ENCODE results near the gene CYTIP.
"Not testable (repeated sequence)": the region's sequence is repeated elsewhere in the genome, so short reads cannot be mapped to it uniquely, and the experiment has no call there.

Gene CYTIP

DNA sequence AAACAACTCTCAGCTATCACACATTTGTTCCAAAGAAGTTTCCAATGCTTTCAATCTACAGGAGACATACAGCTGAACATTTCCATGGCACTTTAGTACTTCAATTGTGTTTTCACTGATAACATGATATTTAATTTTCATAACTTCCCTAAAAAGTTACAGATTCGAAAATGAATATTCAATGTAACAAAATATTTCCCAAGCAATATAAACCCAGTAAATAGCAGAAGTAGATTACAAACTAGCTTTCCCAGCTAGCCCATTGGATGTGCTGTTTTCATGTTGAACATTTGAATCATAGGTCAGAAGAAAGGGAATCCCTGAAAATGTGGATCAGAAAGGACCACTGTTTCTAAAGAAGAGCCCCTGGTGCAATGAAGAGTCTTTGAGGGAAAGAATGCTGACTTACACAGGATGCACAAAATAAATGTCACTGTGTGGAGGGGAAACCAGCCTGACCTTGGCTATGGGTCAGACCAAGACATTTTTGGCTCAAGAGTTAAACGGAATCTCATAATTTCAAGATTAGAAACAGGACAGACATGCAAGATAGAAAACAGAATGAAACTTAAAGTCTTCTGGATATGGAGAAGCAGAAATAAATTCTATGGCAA lies 22.5 kb downstream of the CYTIP start:
- DNase-seq = no peak

DNA sequence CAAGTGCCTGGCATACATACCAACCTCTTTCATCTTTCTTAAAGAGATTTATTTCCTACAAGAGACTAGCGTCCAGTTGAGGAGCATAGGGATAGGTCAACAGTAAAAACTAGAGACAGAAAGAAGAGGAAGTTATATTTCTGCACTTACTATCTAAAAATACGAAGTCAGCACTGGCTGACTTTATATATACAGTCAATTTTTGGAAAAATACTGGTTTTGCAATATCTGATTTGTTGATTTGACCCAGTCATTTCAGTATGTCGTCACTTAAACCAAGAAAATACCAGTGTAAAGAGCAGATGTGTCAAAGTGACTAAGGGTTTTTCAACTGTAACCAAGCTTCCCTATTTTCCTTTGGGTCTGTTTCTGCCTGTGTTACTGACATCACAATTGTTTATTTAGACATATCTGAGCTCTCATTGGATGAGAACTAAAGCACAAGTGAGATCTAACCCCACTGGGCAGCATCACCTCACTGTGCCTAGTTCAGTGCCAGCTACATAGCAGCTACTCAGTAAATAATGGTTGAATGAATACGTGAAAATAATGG lies 23.0 kb downstream of the CYTIP start:
- DNase-seq = no peak

DNA sequence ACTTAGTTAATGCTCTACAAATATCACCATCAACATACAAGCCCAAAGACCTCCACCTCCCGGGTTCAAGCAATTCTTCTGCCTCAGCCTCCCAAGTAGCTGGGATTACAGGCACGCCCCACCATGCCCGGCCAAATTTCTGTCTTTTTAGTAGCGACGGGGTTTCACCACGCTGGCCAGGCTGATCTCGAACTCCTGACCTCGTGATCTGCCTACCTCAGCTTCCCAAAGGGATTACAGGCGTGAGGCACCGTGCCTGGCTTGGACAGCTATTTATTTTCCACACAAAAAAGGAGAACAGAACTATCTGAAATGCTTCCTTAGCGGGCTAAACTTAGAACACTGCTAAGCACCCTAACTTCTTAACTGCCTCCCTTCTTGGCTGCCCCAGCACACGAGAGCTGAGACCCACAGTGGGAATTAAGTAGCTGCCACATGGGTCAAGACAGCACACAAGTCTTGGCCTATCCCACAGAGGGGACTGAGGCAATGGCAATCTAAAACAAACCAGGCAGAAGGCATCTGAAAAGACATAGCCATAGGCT lies 24.8 kb downstream of the CYTIP start:
- DNase-seq = no peak

DNA sequence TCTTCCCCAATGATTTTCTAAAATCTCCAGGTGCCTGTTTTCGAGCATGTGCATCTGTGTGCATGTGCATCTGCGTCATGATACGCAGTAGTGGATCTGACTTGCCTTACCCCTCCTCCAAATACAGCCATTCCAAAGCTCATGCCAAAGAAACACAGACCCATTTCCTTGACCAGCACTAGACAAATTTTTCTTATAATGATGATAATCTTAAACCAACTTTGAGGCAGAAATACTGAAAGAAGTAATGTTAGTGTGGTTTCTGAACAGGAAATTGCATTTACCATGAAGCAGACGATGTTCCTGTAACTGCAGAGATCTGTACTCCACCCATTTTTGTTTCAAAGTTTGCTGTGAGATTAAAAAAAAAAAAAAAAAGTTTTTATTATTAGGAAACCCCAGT lies 25.6 kb downstream of the CYTIP start:
- DNase-seq = no peak

DNA sequence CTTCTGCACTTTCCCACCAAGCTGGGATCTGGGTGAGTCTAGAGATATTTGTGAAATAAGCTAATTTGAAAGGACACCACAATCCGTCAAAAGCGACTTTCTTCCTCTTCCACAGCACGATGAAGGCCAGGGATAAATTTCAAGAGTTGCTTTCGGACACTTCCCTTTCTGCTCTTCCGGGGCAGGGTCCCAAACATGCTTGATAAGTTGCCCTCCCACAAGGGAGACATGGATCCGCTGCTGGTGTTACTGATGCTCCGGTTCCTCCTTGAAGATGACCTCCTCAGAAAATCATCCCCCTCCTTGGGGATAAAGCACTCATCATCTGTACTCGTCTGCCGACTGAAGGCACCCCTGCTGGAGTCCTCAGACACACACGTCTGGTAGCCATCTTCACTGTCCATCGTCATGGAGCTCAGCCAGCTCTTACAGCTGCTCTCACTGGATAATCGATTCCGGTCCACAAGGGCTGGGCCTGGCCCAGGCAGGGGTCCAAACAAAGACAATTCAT lies 28.2 kb downstream of the CYTIP start:
- no peak for DNase-seq

DNA sequence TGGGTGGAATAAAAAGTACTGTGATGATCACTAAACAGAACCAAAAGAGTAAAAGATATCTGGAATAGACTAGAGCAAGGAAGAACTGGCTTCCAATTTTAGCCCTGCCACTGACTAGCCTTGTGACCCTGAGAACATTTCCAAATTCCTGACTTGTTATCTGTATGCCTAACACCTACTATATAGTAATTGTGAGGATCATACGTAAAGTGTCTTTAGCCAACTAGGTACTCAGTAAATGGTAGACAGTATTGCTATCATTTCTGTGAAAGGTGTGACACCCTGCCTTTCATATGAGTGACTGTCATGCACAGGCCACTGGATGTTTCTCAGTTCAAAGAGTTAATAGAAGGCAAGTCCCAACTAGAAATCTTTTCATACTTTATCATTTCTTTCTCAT lies 29.8 kb downstream of the CYTIP start:
- DNase-seq = no peak

DNA sequence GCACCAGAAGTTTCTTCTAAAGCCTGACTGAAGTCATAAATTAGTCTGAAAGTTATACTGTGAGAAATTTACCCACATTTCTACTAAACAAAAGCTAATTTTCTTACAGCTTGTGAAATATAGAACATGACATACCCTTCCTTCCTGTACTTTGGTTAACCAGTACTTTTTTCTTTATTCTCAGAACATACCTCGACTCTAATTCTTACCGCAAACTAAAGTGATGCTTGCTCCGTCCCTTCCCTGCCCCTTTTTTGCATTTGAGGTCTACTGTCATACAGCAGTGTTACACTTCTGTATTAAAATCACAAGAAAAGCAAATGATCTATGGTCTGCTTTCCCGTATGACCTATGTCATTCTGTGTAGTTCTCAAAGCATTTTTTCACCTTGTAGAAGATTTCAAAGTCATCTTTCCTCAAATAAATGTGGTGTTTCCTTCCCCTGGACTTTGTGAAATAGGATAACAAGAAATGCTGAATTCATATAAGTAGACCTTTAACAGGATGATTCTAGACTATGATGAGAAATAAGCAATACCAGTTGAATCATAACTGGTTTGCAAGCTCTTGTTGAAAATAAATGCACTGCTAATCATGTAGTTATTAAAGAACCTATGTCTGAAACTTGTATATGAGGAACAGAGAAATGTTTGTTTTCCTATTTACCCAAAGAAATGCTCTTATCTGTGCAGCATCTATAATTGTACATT lies 30.4 kb downstream of the CYTIP start:
- DNase-seq = no peak

DNA sequence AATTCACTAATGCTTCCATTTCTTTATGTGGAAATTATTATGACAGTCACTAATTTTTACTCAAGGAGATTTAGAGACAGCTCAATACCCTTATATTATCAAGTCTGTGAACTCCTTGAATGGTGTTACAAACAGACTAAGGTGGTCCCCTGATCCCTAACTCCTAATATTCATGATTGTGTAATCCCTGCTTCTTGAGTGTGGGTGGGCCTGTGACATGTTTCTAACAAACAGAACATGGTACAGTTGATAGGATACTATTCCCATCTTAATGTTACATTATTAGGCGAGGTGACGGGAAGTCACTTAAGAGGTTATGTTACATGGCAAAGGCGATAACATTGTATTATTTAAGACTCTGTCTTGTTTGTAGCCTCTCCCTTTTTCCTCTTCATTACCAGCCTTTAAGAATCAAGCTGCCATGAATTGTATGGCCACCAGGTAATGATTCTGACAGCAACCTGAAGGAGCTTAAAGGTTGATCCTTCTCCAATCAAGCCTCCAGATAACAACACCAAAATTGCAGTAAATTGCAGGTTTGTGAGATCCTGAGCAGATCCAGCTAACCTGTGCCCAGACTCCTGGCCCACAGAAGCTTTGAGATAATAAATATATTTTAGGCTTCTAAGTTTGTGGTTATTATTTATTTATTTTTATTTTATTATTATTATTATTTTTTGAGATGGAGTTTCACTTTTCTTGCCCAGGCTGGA lies 32.1 kb downstream of the CYTIP start:
- no peak for DNase-seq

DNA sequence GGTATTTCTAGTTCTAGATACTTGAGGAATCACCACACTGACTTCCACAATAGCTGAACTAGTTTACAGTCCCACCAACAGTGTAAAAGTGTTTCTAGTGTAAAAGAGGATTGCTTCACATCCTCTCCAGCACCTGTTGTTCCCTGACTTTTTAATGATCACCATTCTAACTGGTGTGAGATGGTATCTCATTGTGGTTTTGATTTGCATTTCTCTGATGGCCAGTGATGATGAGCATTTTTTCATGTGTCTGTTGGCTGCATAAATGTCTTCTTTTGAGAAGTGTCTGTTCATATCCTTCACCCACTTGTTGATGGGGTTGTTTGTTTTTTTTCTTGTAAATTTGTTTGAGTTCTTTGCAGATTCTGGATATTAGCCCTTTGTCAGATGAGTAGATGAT lies 38.5 kb downstream of the CYTIP start:
- DNase-seq = not testable (repeated sequence)

DNA sequence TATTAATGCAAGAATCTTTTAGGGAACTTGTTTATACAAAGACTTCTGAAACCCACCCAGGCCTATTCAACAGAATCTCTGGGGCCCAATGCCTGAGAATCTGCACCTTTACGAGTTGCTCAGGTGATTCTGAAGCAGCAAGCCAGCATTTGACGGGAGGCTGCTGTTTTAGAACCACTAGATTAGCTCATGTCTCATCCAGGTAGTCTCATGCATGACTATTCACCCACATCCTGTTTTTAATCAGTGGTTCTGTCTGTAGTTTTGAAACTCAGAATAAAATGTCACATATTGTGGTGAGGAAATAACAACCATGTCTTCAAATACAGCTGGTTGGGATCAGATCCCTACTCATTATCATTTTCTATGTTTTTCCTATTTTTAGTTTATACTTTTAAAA lies 39.5 kb downstream of the CYTIP start:
- no peak for DNase-seq

DNA sequence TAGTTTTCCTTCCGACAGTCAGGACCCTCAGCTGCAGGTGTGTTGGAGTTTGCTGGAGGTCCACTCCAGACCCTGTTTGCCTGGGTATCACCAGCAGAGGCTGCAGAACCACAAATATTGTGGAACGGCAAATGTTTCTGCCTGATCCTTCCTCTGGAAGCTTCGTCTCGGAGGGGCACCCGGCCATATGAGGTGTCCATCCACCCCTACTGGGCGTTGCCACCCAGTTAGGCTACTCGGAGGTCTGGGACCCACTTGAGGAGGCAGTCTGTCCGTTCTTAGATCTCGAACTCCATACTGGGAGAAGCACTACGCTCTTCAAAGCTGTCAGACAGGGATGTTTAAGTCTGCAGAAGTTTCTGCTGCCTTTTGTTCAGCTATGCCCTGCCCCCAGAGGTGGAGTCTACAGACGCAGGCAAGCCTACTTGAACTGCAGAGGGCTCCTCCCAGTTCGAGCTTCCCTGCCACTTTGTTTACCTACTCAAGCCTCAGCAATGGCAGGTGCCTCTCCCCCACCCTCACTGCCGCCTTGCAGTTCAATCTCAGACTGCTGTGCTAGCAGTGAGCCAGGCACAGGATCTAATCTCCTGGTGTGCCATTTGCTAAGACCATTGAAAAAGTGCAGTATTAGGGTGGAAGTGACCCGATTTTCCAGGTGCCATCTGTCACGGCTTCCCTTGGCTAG lies 40.9 kb downstream of the CYTIP start:
- DNase-seq = not testable (repeated sequence)

DNA sequence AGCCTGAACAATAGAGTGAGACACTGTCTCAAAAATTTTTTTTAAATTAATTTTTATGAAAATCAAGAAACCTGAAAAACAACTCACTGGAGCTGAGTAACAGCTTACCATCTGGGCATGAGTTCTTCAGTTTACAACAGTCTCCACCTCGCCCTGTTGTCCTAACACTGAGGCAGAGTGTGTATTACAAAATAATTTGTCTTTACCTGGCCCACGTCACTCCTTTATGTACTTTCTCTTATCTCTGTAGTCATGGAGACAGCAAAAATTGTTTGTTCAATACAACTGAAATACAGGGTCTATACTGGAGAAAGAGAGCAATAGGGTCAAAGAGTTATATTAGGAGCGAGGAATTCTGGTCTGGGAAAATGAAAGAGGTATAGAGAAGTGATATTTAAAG lies 48.1 kb downstream of the CYTIP start:
- no peak for DNase-seq

DNA sequence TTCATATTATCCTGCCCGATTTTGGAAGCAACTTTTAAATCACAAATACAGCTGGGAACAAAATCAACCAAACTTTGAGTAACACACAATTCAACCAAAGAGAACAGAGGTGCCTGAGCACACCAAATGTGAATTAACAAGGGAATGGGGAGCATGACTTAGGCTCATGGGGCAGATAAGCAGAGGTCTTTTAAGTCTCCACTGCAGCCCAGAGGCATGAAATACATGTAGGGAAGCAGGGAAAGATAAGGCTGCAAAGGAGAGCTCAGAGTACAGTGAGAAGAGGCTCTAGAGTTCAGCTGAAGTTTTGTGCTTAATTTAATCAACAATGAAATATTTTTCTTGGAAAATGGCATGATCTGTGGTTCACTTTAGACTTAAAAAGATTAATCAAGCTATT lies 49.0 kb downstream of the CYTIP start:
- no peak for DNase-seq

DNA sequence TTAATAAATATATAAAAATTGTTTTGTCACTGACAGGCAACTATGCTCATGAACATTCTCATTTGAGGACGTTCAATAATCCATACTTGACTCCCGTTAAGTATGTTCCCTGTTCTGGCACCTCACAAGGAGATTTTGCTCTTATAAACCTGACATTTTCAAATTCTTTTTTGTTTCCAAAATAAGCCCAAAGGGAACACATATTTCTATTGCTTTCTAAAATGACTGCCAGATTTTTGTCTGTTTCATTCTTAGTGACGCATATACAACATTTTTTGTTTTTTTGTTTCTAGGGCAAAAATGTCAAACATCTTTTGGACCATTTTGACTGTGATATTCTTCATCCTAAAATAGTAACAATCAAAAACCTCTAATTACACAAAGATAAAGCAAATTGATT lies 50.5 kb downstream of the CYTIP start:
- no peak for DNase-seq

DNA sequence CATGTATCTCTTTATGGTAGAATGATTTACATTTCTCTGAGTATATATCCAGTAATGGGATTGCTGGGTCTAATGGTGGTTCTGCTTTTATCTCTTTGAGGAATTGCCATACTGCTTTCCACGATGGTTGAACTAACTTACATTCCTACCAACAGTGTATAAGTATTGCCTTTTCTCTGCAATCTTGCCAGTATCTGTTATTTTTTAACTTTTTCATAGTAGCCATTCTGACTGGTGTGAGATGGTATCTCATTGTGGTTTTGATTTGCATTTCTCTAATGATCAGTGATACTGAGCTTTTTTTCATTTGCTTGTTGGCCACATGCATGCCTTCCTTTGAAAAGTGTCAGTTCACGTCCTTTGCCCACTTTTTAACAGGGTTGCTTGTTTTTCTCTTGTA lies 55.1 kb downstream of the CYTIP start:
- no peak for DNase-seq

DNA sequence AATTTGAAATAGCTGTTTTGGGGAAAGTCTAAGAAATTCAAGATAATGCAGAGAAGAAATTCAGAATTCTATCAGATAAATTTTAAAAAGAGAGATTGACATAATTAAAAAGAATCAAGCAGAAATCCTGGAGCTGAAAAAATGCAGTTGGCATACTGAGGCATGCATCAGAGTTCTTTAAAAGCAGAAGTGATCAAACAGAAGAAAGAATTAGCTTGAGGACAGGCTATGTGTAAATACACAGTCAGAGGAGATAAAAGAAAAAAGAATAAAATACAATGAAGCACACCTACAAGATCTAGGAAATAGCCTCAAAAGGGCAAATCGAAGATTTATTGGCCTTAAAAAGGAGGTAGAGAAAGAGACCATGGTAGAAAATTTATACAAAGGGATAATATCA lies 57.1 kb downstream of the CYTIP start:
- DNase-seq = no peak

DNA sequence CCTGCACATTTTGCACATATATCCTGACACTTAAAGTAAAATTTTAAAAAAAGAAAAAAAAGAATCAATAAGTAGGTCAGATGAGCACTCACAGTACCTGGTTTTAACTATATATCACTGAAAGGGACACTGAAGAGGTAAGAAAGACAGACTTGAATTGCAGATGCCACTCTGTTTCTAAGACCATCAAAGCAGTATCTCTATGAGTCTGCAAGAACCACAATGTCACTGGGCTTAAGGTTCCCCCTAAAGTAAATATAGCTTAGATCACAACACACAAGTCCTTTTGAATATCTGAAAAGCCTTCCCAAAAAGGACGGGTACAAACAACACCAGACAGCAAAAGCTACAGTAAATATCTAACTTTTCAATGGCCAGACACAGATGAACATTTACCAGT lies 57.6 kb downstream of the CYTIP start:
- DNase-seq = no peak

DNA sequence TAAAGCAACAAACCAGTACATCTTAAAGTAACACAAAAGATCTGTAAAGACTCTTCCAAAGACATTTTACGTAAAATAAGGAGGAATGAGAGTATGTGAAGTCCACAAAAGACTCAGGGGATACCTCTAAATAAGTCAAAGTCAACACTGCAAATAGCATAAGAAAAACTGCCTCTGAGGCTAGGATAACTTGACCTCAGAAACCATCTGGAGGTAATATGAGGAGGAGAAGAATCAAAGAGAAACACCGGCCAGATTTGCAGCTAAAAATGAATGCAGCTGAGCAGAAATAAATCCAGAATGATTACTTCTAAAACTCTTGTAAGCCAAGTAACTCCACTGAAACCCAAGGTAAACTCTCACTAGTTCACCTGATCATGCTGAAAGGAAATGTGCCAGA lies 66.0 kb downstream of the CYTIP start:
- no peak for DNase-seq

DNA sequence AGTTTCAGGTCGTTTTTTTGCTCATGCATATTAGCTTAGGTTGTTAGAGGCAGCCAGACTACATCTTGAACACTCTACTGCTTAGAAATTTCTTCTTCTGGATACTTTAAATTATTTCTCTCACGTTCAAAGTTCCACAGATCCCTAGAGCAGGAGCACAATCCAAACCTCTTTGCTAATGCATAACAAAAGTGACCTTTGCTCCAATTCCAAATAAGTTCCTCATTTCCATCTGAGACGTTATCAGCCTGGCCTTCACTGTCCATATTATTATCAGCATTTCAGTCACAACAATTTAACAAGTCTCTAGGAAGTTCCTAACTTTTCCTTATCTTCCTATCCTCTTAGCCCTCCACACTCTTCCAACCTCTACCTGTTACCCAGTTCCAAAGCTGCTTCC lies 67.8 kb downstream of the CYTIP start:
- no peak for DNase-seq

DNA sequence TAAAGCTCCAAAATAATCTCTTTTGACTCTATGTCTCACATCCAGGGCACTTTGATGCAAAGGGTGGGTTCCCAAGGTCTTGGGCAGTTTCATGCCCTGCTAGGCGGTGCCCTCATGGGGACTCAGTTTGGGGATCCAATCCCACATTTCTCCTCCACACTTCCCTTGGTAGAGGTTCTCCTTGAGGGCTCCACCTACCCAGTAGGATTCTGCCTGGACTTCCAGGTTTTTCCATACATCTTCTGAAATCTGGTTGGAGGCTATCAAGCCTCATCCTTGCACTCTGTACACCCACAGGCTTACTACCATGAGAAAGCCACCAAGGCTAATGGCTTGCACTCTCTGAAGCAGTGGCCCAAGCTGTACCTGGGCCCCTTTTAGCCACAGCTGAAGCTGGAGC lies 68.5 kb downstream of the CYTIP start:
- DNase-seq = no peak

DNA sequence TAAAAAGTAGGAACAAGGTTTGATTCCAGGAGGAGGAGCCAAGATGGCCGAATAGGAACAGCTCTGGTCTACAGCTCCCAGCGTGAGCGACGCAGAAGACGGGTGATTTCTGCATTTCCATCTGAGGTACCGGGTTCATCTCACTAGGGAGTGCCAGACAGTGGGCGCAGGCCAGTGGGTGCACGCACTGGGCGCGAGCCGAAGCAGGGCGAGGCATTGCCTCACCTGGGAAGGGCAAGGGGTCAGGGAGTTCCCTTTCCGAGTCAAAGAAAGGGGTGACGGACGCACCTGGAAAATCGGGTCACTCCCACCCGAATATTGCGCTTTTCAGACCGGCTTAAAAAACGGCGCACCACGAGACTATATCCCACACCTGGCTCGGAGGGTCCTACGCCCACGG lies 75.4 kb downstream of the CYTIP start:
- DNase-seq = not testable (repeated sequence)

DNA sequence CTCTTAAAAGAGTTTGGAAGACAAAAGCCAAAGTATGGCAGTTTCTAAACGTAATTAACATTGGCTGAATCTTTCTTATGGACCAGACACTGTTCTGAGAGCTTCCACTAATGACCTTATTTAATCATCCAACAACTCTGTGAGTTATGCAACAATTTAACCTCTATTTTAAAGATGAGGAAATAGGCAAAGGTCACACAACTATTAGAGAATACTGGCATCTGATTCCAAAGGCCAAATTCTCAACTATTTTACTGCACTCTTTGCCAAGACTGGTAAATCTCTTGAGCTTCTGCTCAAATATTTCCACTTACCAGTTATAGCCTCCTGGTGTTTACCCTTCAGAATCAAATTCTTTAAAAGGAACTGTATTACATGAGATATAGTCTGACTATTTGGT lies 76.2 kb downstream of the CYTIP start:
- DNase-seq = no peak
